DND-41 (cell line): Measurements from ENCODE around the gene CDC25B.

Source experiments
- ATAC-seq: fragments of 200-7000 bp; cut with Tn5 transposase; 3 replicates; pipeline ENCODE4 v1.9.1; 2021; ENCODE audit warnings: low read depth; ENCODE audit not compliant: insufficient read depth
- DNase-seq: peaks from one replicate; pipeline ENCODE4 v3.0.0-alpha.2; 2020
- H2AFZ ChIP-seq: 2 replicates; pipeline ENCODE4 v1.6.0; 2012; ENCODE audit warnings: low read depth, low read length
- H3K27ac ChIP-seq: 2 replicates; pipeline ENCODE4 v1.5.1; 2012; ENCODE audit warnings: low read length, inconsistent platforms
- H3K27me3 ChIP-seq: fragments of 200-600 bp; sonication (generic); 2 replicates; pipeline ENCODE4 v1.6.0; 2012; ENCODE audit warnings: low read length, mild to moderate bottlenecking, inconsistent platforms; ENCODE audit not compliant: insufficient read depth, poor library complexity
- H3K36me3 ChIP-seq: 2 replicates; pipeline ENCODE4 v1.5.1; 2012; ENCODE audit warnings: low read length, inconsistent platforms; ENCODE audit not compliant: insufficient read depth
- H3K4me1 ChIP-seq: 2 replicates; pipeline ENCODE4 v1.5.1; 2012; ENCODE audit warnings: mild to moderate bottlenecking, low read length; ENCODE audit not compliant: insufficient read depth
- H3K4me2 ChIP-seq: 2 replicates; pipeline ENCODE4 v1.6.0; 2012; ENCODE audit warnings: mild to moderate bottlenecking, moderate library complexity, low read length, inconsistent platforms; ENCODE audit not compliant: insufficient read depth
- H3K4me3 ChIP-seq, 2 experiments: fragments of 200-600 bp in 1 of 2; shearing (Covaris generic) in 1 of 2; 2 replicates each; pipeline ENCODE4 v1.5.1; 2012 to 2016; ENCODE audit warnings: inconsistent platforms in 2 of 2, low read length in 2 of 2, mild to moderate bottlenecking in 2 of 2, low read depth in 1 of 2, moderate library complexity in 1 of 2
- H3K79me2 ChIP-seq: 2 replicates; pipeline ENCODE4 v1.6.0; 2012; ENCODE audit warnings: low read length, inconsistent platforms; ENCODE audit not compliant: insufficient read depth
- H3K9ac ChIP-seq: 2 replicates; pipeline ENCODE4 v1.6.0; 2012; ENCODE audit warnings: low read depth, mild to moderate bottlenecking, inconsistent platforms, low read length, moderate library complexity
- H3K9me3 ChIP-seq: 2 replicates; pipeline ENCODE4 v1.5.1; 2012; ENCODE audit warnings: low read length, moderate library complexity, mild to moderate bottlenecking, inconsistent platforms; ENCODE audit not compliant: insufficient read depth, severe bottlenecking
- H4K20me1 ChIP-seq: 2 replicates; pipeline ENCODE4 v1.6.0; 2012; ENCODE audit warnings: low read length; ENCODE audit not compliant: insufficient read depth
- CTCF ChIP-seq: IDR thresholded peaks from 2 replicates; pipeline ENCODE4 v1.5.1; 2012; ENCODE audit warnings: borderline replicate concordance, low read length, moderate library complexity, mild to moderate bottlenecking; ENCODE audit not compliant: poor library complexity, severe bottlenecking; ENCODE audit errors: extremely low read depth
- EZH2 ChIP-seq: IDR thresholded peaks from 3 replicates; pipeline ENCODE4 v1.6.1; 2012; ENCODE audit warnings: borderline replicate concordance, low read depth, mild to moderate bottlenecking, moderate library complexity, low read length, inconsistent platforms; ENCODE audit not compliant: severe bottlenecking

CDC25B gene

GRCh38 chr20:3766422-3767109 is 29.5 kb upstream of the CDC25B start:
- peaks cover 44% of the 10 kb centered on the region for H3K79me2 ChIP-seq
- H3K9me3 ChIP-seq = no peaks in the 10 kb centered on the region
- H3K4me1 ChIP-seq = peaks cover 46% of the 10 kb centered on the region
- peaks cover 12% of the 10 kb centered on the region; the same call in 1 of the 2 replicates for H3K36me3 ChIP-seq
- H3K4me3 ChIP-seq = peak overlapping the region; percentile 83 to 92; a peak in 3 of 4 replicates
- H3K27me3 ChIP-seq = no peaks in the 10 kb centered on the region
- no peak for TF ChIP-seq CTCF
- no peak for TF ChIP-seq EZH2
- peaks cover 21% of the 10 kb centered on the region; the same call in 1 of the 2 replicates for H4K20me1 ChIP-seq
- peak overlapping the region; percentile 93 for H3K9ac ChIP-seq
- peak overlapping the region; percentile 90; the same call in 1 of the 2 replicates for H2AFZ ChIP-seq
- peak overlapping the region; percentile 68; the same call in 1 of the 2 replicates for H3K27ac ChIP-seq
- H3K4me2 ChIP-seq = peak overlapping the region; percentile 100
- ATAC-seq = no peak
- DNase-seq = no peak

- TF ChIP-seq CTCF (no peak), EZH2 (no peak)
- H3K4me2 ChIP-seq = peak overlapping the region; percentile 100
- no peaks in the 10 kb centered on the region for H3K27me3 ChIP-seq
- peak overlapping the region; percentile 68 for H3K27ac ChIP-seq
- H4K20me1 ChIP-seq = peaks cover 21% of the 10 kb centered on the region; the same call in 1 of the 2 replicates
- H3K4me1 ChIP-seq = peaks cover 46% of the 10 kb centered on the region
- peaks cover 44% of the 10 kb centered on the region for H3K79me2 ChIP-seq
- H2AFZ ChIP-seq = peak overlapping the region; percentile 90
- no peaks in the 10 kb centered on the region for H3K9me3 ChIP-seq
- ATAC-seq = no peak
- H3K36me3 ChIP-seq = peaks cover 7% of the 10 kb centered on the region; the same call in 1 of the 2 replicates
- peak overlapping the region; percentile 83 to 92; a peak in 3 of 4 replicates for H3K4me3 ChIP-seq
- peak overlapping the region; percentile 93 for H3K9ac ChIP-seq
- peak; percentile 34 for DNase-seq
Observed at GRCh38 chr20:3767110-3767426, 29.0 kb upstream of the CDC25B start.

GRCh38 chr20:3767427-3768341 is 28.4 kb upstream of the CDC25B start, which contains the start of gene ADISSP:
Gene ADISSP (minus strand): TSS chr20:3767753. CDS start chr20:3760100, 7,653 bp downstream.
- Histone ChIP-seq H3K4me3 (peak within 1 kb of the TSS; percentile 83 to 92), H3K79me2 (peaks cover 42% of the 10 kb centered on the region), H3K27me3 (no peaks in the 10 kb centered on the region), H3K27ac (peak within 1 kb of the TSS; percentile 92), H3K4me2 (peak within 1 kb of the TSS; percentile 100), H3K36me3 (peaks cover 5% of the 10 kb centered on the region; the same call in 1 of the 2 replicates), H3K4me1 (peaks cover 46% of the 10 kb centered on the region), H3K9ac (peak within 1 kb of the TSS; percentile 93), H2AFZ (peak within 1 kb of the TSS; percentile 97), H4K20me1 (peaks cover 21% of the 10 kb centered on the region; the same call in 1 of the 2 replicates), H3K9me3 (no peaks in the 10 kb centered on the region)
- ATAC-seq = peak; percentile 91
- peak; percentile 99 for DNase-seq
- TF ChIP-seq EZH2 = no peak
- peak; percentile 43 for TF ChIP-seq CTCF
